ENCODE data around the gene EMILIN1.

- TF ChIP-seq FOXK2 (IDR thresholded peaks at IDR 0.05) (no peak), ZNF384 (IDR thresholded peaks at IDR 0.05) (no peak), TARDBP (IDR thresholded peaks at IDR 0.05) (no peak), BHLHE40 (IDR thresholded peaks at IDR 0.05; ENCODE audit: borderline replicate concordance) (no peak), SP1 (IDR thresholded peaks at IDR 0.05) (no peak), FOXA1 (IDR thresholded peaks at IDR 0.05) (no peak), FOXM1 (IDR thresholded peaks at IDR 0.05; ENCODE audit: borderline replicate concordance) (no peak), ARNT (IDR thresholded peaks at IDR 0.05) (no peak), ELF4 (IDR thresholded peaks at IDR 0.05) (no peak), NFRKB (IDR thresholded peaks at IDR 0.05) (no peak), PKNOX1 (IDR thresholded peaks at IDR 0.05) (no peak), L3MBTL2 (conservative IDR thresholded peaks at IDR 0.05) (no peak), SUZ12 (IDR thresholded peaks at IDR 0.05) (no peak)
Measured at GRCh38 chr2:27122791-27123190, 44.4 kb downstream of the EMILIN1 start.
